NCI-H345 treated with DMSO at 0.1 percent for 48 hours (cell line): ENCODE data around the gene FRMD5.

Experiments
- DNase-seq: peaks from one replicate; lab custom pipeline; 2025; ENCODE audit not compliant: unreplicated experiment; lab: John Stamatoyannopoulos, UW

Gene FRMD5

GRCh38 chr15:44163370-44163769, 31.7 kb downstream of the FRMD5 start:
- no peak for DNase-seq

DNA sequence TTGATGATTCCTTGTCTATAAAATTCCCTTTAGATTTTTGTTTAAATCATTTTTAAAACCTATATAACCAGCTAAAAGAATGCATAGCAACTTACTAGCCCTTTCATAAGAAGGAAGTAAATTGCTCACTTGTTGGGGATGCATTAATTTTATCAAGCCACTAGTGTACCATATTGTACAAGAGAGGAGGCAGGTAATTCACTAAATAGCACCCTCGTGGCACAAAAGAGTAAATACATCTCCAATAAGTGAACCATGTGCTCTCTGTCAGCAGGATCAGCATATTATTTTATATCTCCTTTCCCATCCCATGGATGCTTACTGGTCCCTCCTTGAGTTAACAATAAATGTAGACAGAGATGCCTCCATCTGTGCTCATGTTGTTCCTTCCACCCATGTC, 34.3 kb downstream of the FRMD5 start:
- DNase-seq, result no peak

GRCh38 chr15:44159492-44159891, 35.6 kb downstream of the FRMD5 start:
- DNase-seq, result no peak

DNA sequence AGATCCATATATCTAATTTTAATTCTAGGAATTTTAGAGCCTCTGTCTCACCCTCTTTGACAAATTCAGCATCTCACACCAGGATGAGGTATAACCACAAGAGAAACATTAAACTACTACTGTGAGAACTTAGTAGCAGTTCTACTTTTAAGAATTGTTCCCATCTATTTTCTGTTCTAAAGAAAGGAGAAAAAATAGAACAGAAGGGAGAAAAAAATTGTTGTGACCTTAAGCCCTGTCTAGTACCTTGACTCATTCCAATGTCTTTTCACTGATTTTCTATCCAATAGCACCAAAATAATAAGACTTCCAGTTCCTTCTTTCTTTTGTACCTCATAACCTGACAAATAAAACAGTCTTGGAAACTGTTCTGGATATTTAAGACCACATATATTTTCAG, 37.0 kb downstream of the FRMD5 start:
- DNase-seq, result no peak

DNA sequence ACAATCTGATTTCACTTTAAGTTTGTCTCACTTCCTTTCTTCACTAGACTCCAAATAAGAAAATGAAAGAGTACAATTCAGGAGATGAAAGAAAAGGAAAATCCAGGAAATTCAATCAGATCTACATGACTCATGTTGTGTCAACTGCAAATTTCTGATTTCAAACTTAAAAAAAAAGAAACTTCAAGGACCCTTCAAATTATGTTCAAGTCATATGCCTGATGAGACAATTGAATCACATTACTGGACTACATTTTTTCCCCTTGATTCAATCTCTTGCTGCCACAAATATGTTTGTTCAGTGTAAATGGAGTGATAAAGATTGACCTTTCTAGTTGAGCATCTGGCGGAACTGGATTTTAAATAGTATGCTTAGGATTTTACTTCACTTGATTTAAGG, 37.4 kb downstream of the FRMD5 start:
- no peak for DNase-seq

DNA sequence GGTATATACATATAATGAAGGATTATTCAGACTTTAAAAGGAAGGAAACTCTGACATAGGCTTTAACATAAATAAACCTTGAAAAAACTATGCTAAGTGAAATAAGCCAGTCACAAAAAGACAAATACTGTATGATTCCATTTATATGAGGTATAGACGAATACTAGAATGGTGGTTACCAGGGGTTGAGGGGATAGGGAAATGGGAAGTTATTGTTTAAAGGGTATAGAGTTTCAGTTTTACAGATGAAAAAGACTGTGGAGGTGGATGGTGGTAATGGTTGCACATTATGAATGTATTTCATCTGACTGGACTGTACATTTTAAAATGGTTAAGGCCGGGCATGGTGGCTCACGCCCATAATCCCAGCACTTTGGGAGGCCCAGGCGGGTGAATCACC, 41.7 kb downstream of the FRMD5 start:
- no peak for DNase-seq

DNA sequence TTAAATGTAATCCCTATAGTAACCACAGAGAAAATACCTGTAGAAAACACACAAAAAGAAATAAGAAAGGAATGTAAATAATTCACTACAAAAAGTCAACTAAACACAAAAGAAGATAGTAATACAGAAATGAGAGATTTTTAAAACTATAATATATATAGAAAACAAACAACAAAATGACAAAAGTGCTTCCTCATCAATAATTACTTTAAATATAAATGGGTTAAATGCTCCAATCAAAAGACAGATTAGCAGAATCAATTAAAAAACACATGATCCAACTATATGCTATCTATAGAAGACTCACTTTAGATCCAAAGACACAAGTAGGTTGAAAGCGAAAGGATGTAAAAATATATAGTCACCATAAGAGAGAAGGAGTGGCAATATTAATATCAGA, 45.8 kb downstream of the FRMD5 start:
- no peak for DNase-seq

DNA sequence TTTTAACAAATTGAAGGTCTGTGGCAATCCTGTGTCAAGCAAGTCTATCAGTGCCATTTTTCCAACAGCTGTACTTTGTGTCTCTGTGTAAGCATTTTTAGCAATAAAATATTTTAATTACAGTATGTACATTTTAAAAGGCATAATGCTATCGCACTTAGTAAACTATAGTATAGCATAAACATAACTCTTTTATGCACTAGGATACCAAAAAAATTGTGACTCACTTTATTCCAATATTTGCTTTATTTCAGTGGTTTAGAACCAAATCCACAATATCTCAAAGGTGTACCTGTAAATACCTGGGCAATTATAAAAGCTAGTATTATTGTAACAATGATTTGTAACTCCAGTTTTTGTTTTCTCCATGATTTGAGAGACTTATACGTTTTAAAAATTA, 46.5 kb downstream of the FRMD5 start:
- no peak for DNase-seq

DNA sequence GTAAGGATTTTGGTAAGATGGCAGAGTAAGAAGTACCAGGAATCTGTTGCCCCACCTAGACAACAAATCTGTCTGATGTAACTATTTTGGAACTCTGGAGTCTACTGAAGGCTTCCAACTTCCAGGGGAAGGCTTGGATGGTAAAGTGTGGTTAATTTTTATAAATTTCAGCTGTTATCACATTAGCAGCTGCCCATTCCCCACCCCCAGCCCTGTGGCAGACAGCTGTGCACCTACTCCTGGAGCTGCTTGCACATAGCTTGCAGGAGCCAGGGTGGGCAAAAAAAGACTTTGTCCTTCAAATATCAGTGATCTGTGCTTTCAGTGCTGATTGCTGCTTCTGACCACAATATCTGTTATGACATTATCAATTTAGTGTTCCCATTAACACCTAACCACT, 47.4 kb downstream of the FRMD5 start:
- no peak for DNase-seq

DNA sequence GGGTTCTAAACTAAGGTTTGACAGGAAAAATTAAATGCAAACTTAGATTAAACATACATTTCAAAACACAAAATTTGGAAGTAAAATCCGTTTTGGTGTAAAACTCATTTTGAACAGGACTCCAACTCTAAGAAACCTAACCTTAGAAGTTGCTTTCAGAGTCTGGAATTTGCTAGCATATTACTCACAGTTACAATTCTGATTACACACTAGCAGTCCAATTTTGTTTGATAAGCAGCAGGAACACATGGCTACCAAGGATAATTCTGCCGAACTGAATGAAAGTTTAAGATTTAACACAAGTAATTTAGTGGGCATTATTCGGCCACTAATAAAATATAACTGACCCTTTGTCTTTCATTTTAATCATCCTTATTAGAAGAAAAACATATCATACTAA, 49.6 kb downstream of the FRMD5 start:
- no peak for DNase-seq

GRCh38 chr15:44144992-44145391, 50.1 kb downstream of the FRMD5 start:
- no peak for DNase-seq

- DNase-seq, result no peak
Observed at GRCh38 chr15:44144184-44144583, 50.9 kb downstream of the FRMD5 start.

DNA sequence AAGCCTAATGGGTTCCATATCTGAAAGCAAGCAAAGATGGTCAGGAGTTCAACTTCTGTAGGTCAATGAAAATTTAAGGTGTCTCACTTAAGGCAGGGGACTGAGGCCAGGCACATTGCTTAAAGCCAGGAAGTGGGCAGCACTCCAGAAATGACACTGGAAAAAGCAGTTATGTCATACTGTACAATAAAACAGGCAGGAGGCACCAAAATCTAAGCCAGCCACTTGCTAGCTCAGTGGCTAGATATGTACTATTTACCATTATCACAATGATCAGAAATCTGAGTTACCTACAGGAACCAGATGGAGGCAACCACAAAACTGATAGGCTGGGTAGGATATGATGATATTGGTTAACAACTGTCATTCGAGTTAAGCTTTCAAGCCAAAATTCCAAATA, 57.3 kb downstream of the FRMD5 start:
- no peak for DNase-seq

GRCh38 chr15:44136991-44137477, 58.0 kb downstream of the FRMD5 start:
- no peak for DNase-seq

DNA sequence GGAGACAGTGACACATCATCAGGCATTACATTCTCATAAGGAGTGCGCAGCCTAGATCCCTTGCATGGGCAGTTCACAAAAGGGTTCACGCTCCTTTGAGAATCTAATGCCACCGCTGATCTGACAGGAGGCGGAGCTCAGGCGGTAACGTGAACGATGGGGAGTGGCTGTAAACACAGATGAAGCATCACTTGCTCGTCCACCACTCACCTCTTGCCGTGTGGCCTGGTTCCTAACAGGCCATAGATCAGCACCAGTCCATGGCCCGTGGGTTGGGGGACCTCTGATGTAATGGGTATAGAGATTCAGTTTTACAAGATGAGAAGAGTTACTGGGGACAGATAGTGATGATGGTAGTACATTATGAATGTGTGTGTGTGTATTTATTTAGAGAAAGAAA, 63.0 kb downstream of the FRMD5 start:
- DNase-seq, result no peak

GRCh38 chr15:44130778-44131177, 64.3 kb downstream of the FRMD5 start:
- no peak for DNase-seq

GRCh38 chr15:44129911-44130310, 65.2 kb downstream of the FRMD5 start:
- no peak for DNase-seq

GRCh38 chr15:44128443-44128842, 66.6 kb downstream of the FRMD5 start:
- no peak for DNase-seq

DNA sequence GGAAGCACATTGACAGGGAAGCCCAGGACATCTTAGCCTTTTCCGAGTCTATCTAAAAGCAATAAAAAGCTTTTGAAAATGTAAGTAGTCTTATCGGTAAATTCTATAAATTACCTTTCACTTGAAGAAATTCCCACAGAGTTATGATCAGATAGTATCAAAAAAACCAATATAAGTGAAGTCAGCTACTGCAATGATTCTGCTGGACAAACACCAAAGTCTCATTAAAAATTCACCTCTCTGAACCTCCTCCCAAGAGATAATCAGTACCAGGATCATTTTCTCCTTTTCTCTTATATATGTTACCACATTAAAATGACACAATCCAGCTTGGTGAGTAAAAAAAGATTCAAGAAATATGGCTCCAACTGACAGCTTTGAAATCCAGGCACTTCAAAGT, 69.2 kb downstream of the FRMD5 start:
- no peak for DNase-seq

DNA sequence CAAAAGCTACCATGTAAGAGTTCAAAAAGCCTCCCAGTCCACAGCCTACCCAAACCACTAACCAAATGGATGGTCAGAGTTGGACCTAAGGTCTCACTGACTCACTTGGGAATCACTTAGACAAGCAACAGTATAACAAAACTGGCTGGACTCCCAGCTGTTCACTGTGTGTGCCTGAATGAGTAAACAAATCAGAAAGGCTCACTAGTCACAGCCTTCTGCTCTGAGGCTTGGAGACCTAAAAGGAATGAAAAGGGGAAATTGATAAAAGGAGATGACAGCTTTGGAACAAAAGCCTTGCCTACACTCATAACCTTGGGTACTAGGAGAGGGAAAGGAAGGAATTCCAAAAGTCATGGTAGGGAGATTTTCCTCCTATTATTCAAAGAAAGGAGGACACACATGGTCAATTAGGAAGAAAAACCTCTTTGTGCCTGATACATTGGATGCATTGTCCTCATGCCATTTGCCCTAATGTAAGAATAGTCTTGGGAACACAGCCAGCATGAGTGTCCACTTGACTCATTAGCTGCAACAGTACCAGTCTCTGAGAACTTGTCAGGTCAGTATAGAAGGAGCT, 92.3 kb downstream of the FRMD5 start:
- DNase-seq, result no peak

DNA sequence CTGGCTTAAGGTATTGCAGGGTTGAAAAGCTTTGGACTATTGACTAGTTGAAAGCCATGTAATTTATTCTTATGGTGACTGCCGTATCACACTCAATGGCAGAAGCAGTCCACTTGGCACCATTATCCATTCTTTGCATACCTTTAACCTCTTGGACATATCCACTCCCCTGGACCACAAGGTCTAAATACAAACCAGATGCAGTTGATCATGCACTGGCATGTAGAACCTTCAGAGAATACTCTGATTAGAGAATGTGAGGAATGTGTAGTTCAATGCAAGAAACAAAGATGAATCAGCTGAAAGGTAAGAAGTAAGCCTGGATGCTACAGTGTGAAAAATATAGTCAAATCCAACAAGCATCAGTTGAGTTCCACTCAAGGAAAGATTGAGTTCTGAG, 93.1 kb downstream of the FRMD5 start:
- no peak for DNase-seq

DNA sequence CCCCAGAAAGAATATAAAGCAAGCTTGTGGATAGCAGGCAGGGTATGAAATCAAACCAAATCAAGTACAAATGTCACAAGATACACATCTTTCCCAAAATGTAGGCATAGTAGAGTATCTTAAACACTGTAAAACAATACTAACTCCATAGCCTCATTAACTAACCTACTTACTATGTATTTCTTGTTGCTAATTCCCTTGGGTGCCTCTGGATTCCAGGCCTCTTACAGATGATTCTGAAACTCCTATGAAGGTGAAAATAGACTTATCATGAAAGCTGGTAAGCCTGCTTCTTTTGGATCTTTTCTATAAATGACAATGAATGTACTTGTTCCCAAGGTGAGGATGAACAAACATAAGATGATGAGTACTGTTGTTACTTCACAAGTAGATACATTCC, 93.8 kb downstream of the FRMD5 start:
- DNase-seq, result no peak

DNA sequence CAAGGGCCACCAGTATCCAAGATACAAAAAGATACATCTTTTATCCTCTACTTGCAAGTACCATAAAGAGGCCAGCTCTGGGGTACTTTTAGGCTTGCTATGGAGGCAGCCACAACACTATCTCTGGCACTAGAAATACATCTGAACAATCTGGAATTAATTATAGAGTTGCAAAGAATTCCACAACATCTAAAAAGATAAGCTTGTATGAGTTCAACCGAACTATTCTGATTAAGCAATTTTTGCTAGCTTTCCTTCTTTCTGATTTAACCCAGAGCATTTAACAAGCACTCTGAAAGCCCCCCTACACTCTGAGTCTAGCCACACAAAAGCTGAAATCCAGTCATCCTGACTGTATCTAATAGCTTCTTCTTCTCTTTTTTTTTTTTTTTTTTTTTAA, 95.4 kb downstream of the FRMD5 start:
- no peak for DNase-seq

GRCh38 chr15:44097552-44097951, 97.5 kb downstream of the FRMD5 start:
- no peak for DNase-seq
